GM18858 (cell line): ENCODE data around the gene ZNF814.
"Not testable (repeated sequence)": the region's sequence is repeated elsewhere in the genome, so short reads cannot be mapped to it uniquely, and the experiment has no call there.

Experiments
- ATAC-seq: cut with Tn5 transposase; IDR thresholded peaks from one replicate; pipeline ENCODE4 v1.9.1; 2021; ENCODE audit not compliant: unreplicated experiment

The ZNF814 gene

GRCh38 chr19:57888560-57889231 is at the start of gene ZNF814:
Gene ZNF814, minus strand, starts transcription at chr19:57889037. Its CDS starts 235 bp downstream, at chr19:57888802.
- no peak for ATAC-seq

GRCh38 chr19:57935731-57936130 is 46.9 kb upstream of the ZNF814 start:
- no peak for ATAC-seq

- ATAC-seq = no peak
Observed at GRCh38 chr19:57934820-57935665, 46.2 kb upstream of the ZNF814 start, which contains the start of gene ZNF418. Gene ZNF418, minus strand, starts transcription at chr19:57935402. Its CDS starts 1,580 bp downstream, at chr19:57933822.

- ATAC-seq = no peak
Observed at GRCh38 chr19:57927587-57927986, 38.8 kb upstream of the ZNF814 start.

GRCh38 chr19:57916168-57916995 is 27.5 kb upstream of the ZNF814 start, which contains the start of gene ZNF417:
Gene ZNF417, minus strand, starts transcription at chr19:57916592. Its CDS starts 181 bp downstream, at chr19:57916411.
- ATAC-seq = peak; percentile 96

GRCh38 chr19:57914531-57914930 is 25.7 kb upstream of the ZNF814 start:
- ATAC-seq = no peak

- ATAC-seq = no peak
Observed at GRCh38 chr19:57907394-57907793, 18.6 kb upstream of the ZNF814 start.

- ATAC-seq = no peak
Observed at GRCh38 chr19:57905258-57905657, 16.4 kb upstream of the ZNF814 start.

- no peak for ATAC-seq
Observed at GRCh38 chr19:57903618-57904184, 14.9 kb upstream of the ZNF814 start.

GRCh38 chr19:57900311-57900710 is 11.5 kb upstream of the ZNF814 start:
- no peak for ATAC-seq

GRCh38 chr19:57890706-57891105 is 1.9 kb upstream of the ZNF814 start:
- not testable (repeated sequence) for ATAC-seq

GRCh38 chr19:57888107-57888559 is 704 bp downstream of the ZNF814 start:
- no peak for ATAC-seq

GRCh38 chr19:57887195-57887941 is 1.5 kb downstream of the ZNF814 start:
- ATAC-seq = no peak

- no peak for ATAC-seq
Observed at GRCh38 chr19:57886046-57886445, 2.8 kb downstream of the ZNF814 start.

- not testable (repeated sequence) for ATAC-seq
Observed at GRCh38 chr19:57873883-57874799, 14.7 kb downstream of the ZNF814 start.

- ATAC-seq = no peak
Observed at GRCh38 chr19:57872450-57872849, 16.4 kb downstream of the ZNF814 start.

- no peak for ATAC-seq
Observed at GRCh38 chr19:57870225-57870624, 18.6 kb downstream of the ZNF814 start.

GRCh38 chr19:57869655-57870054 is 19.2 kb downstream of the ZNF814 start:
- ATAC-seq = not testable (repeated sequence)
